Activated naive CD4-positive, alpha-beta T cell treated with anti-CD3 and anti-CD28 coated beads, Interleukin-2, amount 50 U/mL, for 16 hours (primary cell): ENCODE data around the gene HIGD1A.

Experiments
- DNase-seq: peaks from one replicate; pipeline ENCODE4 v3.0.0-alpha.2; 2020

The HIGD1A gene

DNA sequence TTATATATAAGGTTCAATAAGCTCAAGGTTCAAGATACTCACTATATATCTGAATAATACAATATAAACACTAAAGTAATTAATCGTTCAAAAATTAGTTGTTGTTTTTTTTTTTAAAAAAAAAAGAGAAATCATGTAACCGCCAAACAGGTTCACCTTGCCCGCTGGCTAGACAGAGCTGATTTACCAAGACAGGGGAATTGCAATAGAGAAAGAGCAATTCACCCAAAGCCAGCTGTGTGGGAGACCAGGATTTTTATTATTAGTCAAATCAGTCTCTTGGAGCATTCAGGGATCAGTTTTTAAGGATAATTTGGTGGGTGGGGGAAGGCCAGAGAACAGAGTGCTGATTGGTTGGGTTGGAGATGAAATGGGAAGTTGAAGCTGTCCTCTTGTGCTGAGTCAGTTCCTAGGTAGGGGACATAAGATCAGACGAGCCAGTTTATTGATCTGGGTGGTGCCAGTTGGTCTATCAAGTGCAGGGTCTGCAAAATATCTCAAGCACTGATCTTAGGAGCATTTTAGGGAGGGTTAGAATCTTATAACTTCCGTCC is 7.9 kb downstream of the HIGD1A start:
- no peak for DNase-seq

DNA sequence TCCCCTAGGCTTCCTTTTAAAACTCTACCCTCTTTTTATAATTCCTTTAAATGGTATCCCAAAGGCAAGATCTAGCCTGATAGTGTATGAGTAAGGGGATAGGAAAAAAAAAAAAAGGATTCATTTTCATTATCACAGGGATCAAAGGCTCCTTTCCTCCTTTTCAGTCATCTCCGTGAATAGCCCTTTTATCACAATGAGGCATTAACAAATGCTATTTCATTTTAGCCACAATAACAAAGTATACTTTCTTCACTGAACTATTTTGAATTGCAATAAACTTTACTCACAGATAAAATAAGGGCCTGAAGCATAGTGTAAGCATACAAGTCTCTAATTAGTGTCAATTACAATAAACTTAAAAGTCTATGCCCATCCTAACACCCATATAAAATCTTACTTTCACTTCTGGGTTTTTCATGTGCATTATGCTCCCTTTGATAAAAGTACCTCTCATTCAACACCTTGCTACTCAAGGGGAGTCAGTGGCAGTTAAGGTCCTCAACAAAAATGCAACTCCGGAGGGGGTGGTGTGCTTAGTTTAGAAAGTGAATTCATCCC is 8.6 kb downstream of the HIGD1A start:
- no peak for DNase-seq

GRCh38 chr3:42790714-42791229 is 13.5 kb downstream of the HIGD1A start:
- DNase-seq: no peak

DNA sequence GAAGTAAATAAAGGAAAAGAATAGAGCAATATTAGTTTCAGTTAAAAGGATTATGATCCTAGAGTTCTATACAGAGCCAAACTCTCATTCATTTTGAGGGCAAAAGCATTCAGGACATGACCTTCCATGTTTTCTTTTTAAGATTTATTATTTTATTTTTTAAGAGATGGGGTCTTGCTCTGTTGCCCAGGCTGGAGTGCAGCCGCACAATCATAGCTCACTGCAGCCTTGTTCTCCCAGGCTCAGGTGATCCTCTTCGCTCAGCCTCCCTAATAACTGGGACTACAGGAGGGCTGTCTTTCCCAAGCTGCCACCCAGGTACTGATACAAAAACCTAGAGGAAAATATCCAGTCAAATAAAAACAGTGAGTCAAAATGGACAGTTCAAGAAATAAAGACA is 17.7 kb downstream of the HIGD1A start:
- no peak for DNase-seq

- DNase-seq: no peak
These were observed 18.1 kb downstream of the HIGD1A start for GRCh38 chr3:42786212-42786611.

- DNase-seq: no peak
These were observed 23.2 kb downstream of the HIGD1A start for GRCh38 chr3:42780892-42781700.

GRCh38 chr3:42780398-42780797 is 23.9 kb downstream of the HIGD1A start:
- no peak for DNase-seq

- no peak for DNase-seq
These were observed 25.6 kb downstream of the HIGD1A start for GRCh38 chr3:42778644-42779043.

GRCh38 chr3:42773409-42773751 is 30.9 kb downstream of the HIGD1A start:
- DNase-seq: no peak

GRCh38 chr3:42772670-42773408 is 31.5 kb downstream of the HIGD1A start, which contains the start of gene CCDC13:
CCDC13 (minus strand) TSS chr3:42773253; CDS start chr3:42758345, 14,908 bp downstream.
- peak; percentile 86 for DNase-seq

DNA sequence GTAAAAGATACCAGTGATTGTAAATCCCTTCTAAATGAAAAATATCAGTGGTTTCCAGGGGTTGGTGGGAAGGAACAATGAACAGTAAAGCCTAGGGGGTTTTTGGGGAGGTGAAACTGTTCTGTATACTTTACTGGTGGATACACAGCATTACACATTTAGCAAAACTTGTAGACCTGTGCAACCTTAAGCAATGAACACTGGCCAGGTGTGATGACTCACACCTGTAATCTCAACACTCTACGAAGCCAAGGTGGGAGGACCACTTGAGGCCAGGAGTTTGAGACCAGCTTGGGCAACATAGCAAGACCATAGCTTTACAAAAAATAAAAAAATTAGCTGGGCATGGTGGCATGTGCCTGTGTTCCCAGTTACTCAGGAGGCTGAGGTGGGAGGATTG is 33.0 kb downstream of the HIGD1A start:
- DNase-seq: no peak

GRCh38 chr3:42769477-42770131 is 34.7 kb downstream of the HIGD1A start:
- no peak for DNase-seq

- DNase-seq: no peak
These were observed 39.6 kb downstream of the HIGD1A start for GRCh38 chr3:42764561-42765295.

DNA sequence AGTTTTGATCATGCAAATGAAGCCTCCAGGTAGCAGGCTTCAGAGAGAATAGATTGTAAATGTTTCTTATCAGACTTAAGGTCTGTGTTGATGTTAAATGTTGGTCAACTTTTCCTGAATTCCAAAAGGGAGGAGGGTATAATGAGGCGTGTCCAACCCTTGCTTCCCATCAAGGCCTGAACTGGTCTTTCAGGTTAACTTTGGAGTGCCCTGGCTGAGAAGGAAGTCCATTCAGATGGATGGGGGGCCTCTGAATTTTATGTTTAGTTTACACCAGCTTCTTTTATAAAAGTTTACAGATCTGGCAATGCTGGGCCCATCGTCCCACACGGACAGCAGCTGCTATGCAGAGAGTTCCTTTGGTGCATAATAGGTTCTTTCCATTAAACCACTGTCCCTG is 40.2 kb downstream of the HIGD1A start:
- no peak for DNase-seq

GRCh38 chr3:42763021-42763420 is 41.3 kb downstream of the HIGD1A start:
- no peak for DNase-seq

- DNase-seq: no peak
These were observed 42.1 kb downstream of the HIGD1A start for GRCh38 chr3:42762046-42762724.

DNA sequence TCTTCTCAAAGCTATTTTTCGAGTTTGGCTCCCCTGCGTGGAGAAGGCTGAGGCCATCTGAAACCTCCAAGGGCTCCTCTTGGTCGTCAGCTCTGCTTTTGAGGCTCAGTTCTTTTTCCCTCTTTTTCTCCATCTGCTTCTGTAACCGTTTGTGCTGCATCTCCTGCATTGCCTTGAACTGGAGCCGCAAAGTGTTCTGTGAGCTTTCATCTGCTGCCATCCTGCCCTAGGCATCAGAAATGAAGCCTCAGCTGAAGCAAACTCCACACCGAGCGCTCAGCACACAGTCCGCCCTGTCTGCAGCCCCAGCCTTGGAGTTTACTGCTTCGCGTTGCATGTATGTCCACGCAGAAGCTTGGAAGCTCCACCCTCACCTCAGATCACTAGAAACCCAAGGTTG is 46.2 kb downstream of the HIGD1A start:
- no peak for DNase-seq

GRCh38 chr3:42756681-42757213 is 47.5 kb downstream of the HIGD1A start:
- DNase-seq: no peak

DNA sequence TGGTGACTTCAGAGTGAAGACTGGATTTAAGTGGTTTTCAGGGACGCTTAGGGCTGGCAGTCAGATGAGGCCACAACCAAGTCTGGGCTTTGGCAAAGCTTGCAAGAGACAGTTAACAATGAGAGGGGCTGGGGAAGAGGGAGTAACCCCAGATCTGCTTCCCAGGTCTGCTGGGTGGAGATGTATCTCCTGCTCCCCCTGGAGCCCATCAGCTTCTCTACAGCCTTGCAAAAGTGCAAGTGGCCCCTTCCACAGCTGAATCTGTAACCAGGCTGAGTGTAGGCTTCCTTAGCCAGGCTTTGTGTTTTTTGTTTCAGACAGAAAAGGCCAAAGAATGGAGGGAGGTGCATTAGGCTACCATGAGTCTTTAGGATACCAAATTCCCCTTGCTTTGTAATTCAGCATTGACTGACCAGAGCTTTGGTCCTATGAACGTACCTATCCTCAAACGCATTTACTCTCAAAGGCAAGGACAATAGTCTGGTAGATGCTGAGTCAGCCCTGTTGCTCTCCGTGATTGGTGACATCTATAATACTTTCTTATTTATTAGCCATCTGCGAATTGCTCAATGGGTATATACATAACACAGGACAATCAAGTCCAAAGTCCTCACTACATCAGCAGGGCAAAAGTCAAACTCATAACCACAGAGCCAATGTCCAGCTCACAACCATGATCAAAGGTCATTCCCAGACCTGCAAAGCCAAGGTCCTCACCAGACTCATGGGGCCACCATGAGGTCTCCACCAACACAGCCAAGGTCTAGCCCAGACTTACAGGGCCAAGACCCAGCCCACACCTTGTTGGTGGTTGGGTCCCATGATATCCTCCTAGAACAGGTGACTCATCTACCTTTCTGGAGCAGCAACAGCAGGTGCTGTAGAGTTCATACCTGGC is 48.4 kb downstream of the HIGD1A start:
- no peak for DNase-seq

GRCh38 chr3:42753757-42754156 is 50.5 kb downstream of the HIGD1A start:
- no peak for DNase-seq
